IMR-90 (cell line): ENCODE data around the gene ARPP21. TPM values are rescaled to one million over a fixed set of nuclear protein-coding genes. Genes with fewer than 3 reads are reported as not detected.

Source experiments
- ATAC-seq: fragments of 200-7000 bp; cut with Tn5 transposase; 2 replicates; pipeline ENCODE4 v1.9.1; 2020; ENCODE audit warnings: low read depth, mild to moderate bottlenecking, moderate library complexity
- BruUV-seq: library from RNA; stranded (reverse); fragments of 400-500 nt; replicated peaks from 2 replicates; lab custom pipeline; 2021; lab: Mats Ljungman, UMichigan
- CTCF ChIA-PET: fragments of 300-600 bp; formaldehyde crosslinking; extraction: SDS; loops from one replicate; lab custom pipeline; 2021; ENCODE audit warnings: antibody characterized with exemption; lab: Yijun Ruan, JAX
- POLR2A ChIA-PET: fragments of 300-600 bp; sonication (Branson Sonifier 250); formaldehyde crosslinking; loops from one replicate; lab custom pipeline; 2022; ENCODE audit warnings: antibody characterized with exemption; ENCODE audit not compliant: unreplicated experiment; lab: Charles Lee
- DNase-seq: peaks from one replicate; pipeline ENCODE4 v3.0.0; 2013
- H2AFZ ChIP-seq: replicated peaks from 2 replicates; pipeline ENCODE3; 2013; ENCODE audit warnings: low read length, mild to moderate bottlenecking; ENCODE audit not compliant: poor library complexity
- H2AK5ac ChIP-seq: 2 replicates; pipeline ENCODE4 v1.6.1; 2013; ENCODE audit warnings: low read depth, low read length, inconsistent platforms
- H2AK9ac ChIP-seq: replicated peaks from 2 replicates; pipeline ENCODE3; 2013; ENCODE audit warnings: mild to moderate bottlenecking, low read depth, low read length, moderate library complexity; ENCODE audit not compliant: poor library complexity
- H2BK120ac ChIP-seq: 2 replicates; pipeline ENCODE4 v1.6.1; 2013; ENCODE audit warnings: low read depth, low read length, inconsistent platforms
- H2BK15ac ChIP-seq: 3 replicates; pipeline ENCODE4 v1.6.1; 2013; ENCODE audit warnings: low read depth, low read length, inconsistent platforms
- H2BK20ac ChIP-seq: 2 replicates; pipeline ENCODE4 v1.6.1; 2013; ENCODE audit warnings: low read depth, mild to moderate bottlenecking, inconsistent platforms, low read length, moderate library complexity
- H2BK5ac ChIP-seq: 2 replicates; pipeline ENCODE4 v1.6.1; 2013; ENCODE audit warnings: mild to moderate bottlenecking, low read depth, low read length, inconsistent platforms; ENCODE audit not compliant: poor library complexity, severe bottlenecking
- H3K14ac ChIP-seq: replicated peaks from 2 replicates; pipeline ENCODE4 v1.6.1; 2013; ENCODE audit warnings: low read depth, low read length, inconsistent platforms
- H3K18ac ChIP-seq: 2 replicates; pipeline ENCODE4 v1.6.1; 2013; ENCODE audit warnings: low read depth, low read length, control low read depth
- H3K23ac ChIP-seq: 2 replicates; pipeline ENCODE4 v1.6.1; 2013; ENCODE audit warnings: low read depth, low read length, inconsistent platforms
- H3K27ac ChIP-seq: 2 replicates; pipeline ENCODE4 v1.5.1; 2013; ENCODE audit warnings: mild to moderate bottlenecking, control low read depth, low read length; ENCODE audit not compliant: insufficient read depth
- H3K27me3 ChIP-seq: 2 replicates; pipeline ENCODE4 v1.6.1; 2013; ENCODE audit warnings: low read length; ENCODE audit not compliant: control insufficient read depth, insufficient read depth
- H3K36me3 ChIP-seq: 2 replicates; pipeline ENCODE4 v1.6.1; 2013; ENCODE audit warnings: low read length, mixed read lengths; ENCODE audit not compliant: control insufficient read depth, insufficient read depth
- H3K4ac ChIP-seq: 2 replicates; pipeline ENCODE4 v1.6.1; 2013; ENCODE audit warnings: low read depth, low read length, inconsistent platforms
- H3K4me1 ChIP-seq: 2 replicates; pipeline ENCODE4 v1.6.1; 2013; ENCODE audit warnings: low read length, mixed read lengths; ENCODE audit not compliant: control insufficient read depth, insufficient read depth
- H3K4me2 ChIP-seq: 2 replicates; pipeline ENCODE4 v1.6.1; 2013; ENCODE audit warnings: low read depth, mild to moderate bottlenecking, control low read depth, low read length, moderate library complexity
- H3K4me3 ChIP-seq: 2 replicates; pipeline ENCODE4 v1.5.1; 2013; ENCODE audit warnings: low read depth, mild to moderate bottlenecking, control low read depth, low read length, moderate library complexity; ENCODE audit not compliant: insufficient read depth
- H3K56ac ChIP-seq: 2 replicates; pipeline ENCODE4 v1.6.1; 2013; ENCODE audit warnings: low read length, inconsistent platforms; ENCODE audit not compliant: insufficient read depth; ENCODE audit errors: extremely low read depth
- H3K79me1 ChIP-seq, 2 experiments: 2 replicates each; pipeline ENCODE4 v1.6.1; 2013; ENCODE audit warnings: low read length in 2 of 2, inconsistent platforms in 1 of 2, low read depth in 1 of 2
- H3K9ac ChIP-seq: 2 replicates; pipeline ENCODE4 v1.6.1; 2013; ENCODE audit warnings: low read depth, low read length, control low read depth
- H3K9me1 ChIP-seq: 2 replicates; pipeline ENCODE4 v1.6.1; 2013; ENCODE audit warnings: low read length, inconsistent platforms; ENCODE audit not compliant: insufficient read depth
- H3K9me3 ChIP-seq: 2 replicates; pipeline ENCODE4 v1.6.1; 2013; ENCODE audit warnings: low read length; ENCODE audit not compliant: control insufficient read depth, insufficient read depth
- H4K20me1 ChIP-seq: 2 replicates; pipeline ENCODE4 v1.6.1; 2013; ENCODE audit warnings: low read length, inconsistent platforms; ENCODE audit not compliant: insufficient read depth
- H4K5ac ChIP-seq: 2 replicates; pipeline ENCODE4 v1.6.1; 2013; ENCODE audit warnings: mild to moderate bottlenecking, low read depth, low read length, control low read depth
- H4K8ac ChIP-seq, 2 experiments: 2 replicates each; pipeline ENCODE4 v1.6.1; 2013; ENCODE audit warnings: low read depth in 2 of 2, low read length in 2 of 2, control low read depth in 1 of 2, inconsistent platforms in 1 of 2
- H4K91ac ChIP-seq: 2 replicates; pipeline ENCODE4 v1.6.1; 2013; ENCODE audit warnings: low read depth, low read length, inconsistent platforms; ENCODE audit not compliant: insufficient read depth
- BHLHE40 ChIP-seq: fragments of 150-350 bp; IDR thresholded peaks from 2 replicates; pipeline ENCODE4 v1.6.1; 2016; ENCODE audit warnings: mild to moderate bottlenecking, low read depth, low read length
- CEBPB ChIP-seq: IDR thresholded peaks from 2 replicates; pipeline ENCODE4 v1.6.1; 2012; ENCODE audit warnings: low read depth, low read length, improper control_type of control experiment
- CHD1 ChIP-seq: IDR thresholded peaks from 2 replicates; pipeline ENCODE4 v1.6.1; 2012; ENCODE audit warnings: low read depth, low read length, improper control_type of control experiment
- FOS ChIP-seq: fragments of 150-350 bp; IDR thresholded peaks from 2 replicates; pipeline ENCODE4 v1.6.1; 2016; ENCODE audit warnings: low read depth, low read length
- MAFK ChIP-seq: IDR thresholded peaks from 2 replicates; pipeline ENCODE4 v1.6.1; 2012; ENCODE audit warnings: low read depth, low read length, improper control_type of control experiment
- MAZ ChIP-seq: IDR thresholded peaks from 2 replicates; pipeline ENCODE4 v1.6.1; 2012; ENCODE audit warnings: low read depth, mild to moderate bottlenecking, low read length, improper control_type of control experiment, moderate library complexity, borderline replicate concordance
- MXI1 ChIP-seq: IDR thresholded peaks from 2 replicates; pipeline ENCODE4 v1.6.1; 2012; ENCODE audit warnings: low read depth, mild to moderate bottlenecking, low read length, moderate library complexity, borderline replicate concordance
- NFE2L2 ChIP-seq: fragments of 150-350 bp; IDR thresholded peaks from 2 replicates; pipeline ENCODE4 v1.6.1; 2016; ENCODE audit warnings: low read depth, mild to moderate bottlenecking, low read length
- POLR2A ChIP-seq: IDR thresholded peaks from 2 replicates; pipeline ENCODE4 v1.6.1; 2012; ENCODE audit warnings: mild to moderate bottlenecking, low read depth, low read length
- RAD21 ChIP-seq: IDR thresholded peaks from 2 replicates; pipeline ENCODE4 v1.6.1; 2012; ENCODE audit warnings: low read length, improper control_type of control experiment
- RCOR1 ChIP-seq: IDR thresholded peaks from 2 replicates; pipeline ENCODE4 v1.6.1; 2012; ENCODE audit warnings: mild to moderate bottlenecking, low read length, improper control_type of control experiment; ENCODE audit not compliant: insufficient replicate concordance
- RFX5 ChIP-seq: IDR thresholded peaks from 2 replicates; pipeline ENCODE4 v1.8.0; 2012; ENCODE audit warnings: low read depth, mild to moderate bottlenecking, low read length, moderate library complexity
- SMC3 ChIP-seq: fragments of 150-350 bp; IDR thresholded peaks from 2 replicates; pipeline ENCODE4 v1.6.1; 2016; ENCODE audit warnings: low read depth, mild to moderate bottlenecking, antibody characterized with exemption, low read length, moderate library complexity
- USF2 ChIP-seq: fragments of 150-350 bp; IDR thresholded peaks from 2 replicates; pipeline ENCODE4 v1.6.1; 2017; ENCODE audit warnings: mild to moderate bottlenecking, antibody characterized with exemption, low read length, low read depth
- WGBS, 2 experiments: methylation state at CpG; one replicate each; pipeline versions ENCODE4 v1.1.5 to v1.1.7; 2013; ENCODE audit warnings: missing lambda C conversion rate in 2 of 2; ENCODE audit not compliant: insufficient read length in 1 of 2; ENCODE audit errors: extremely low coverage in 2 of 2; 5-methylcytosine and 5-hydroxymethylcytosine counted together
- dilution Hi-C: fragments of 300-500 bp; cut with HindIII; formaldehyde crosslinking; loops from one replicate; pipeline ENCODE4 v1.14.3; 2018; ENCODE audit warnings: low sequenced_read_pairs; ENCODE audit not compliant: unreplicated experiment
- in situ Hi-C: fragments of 300-500 bp; cut with MboI; formaldehyde crosslinking; loops from 3 replicates; pipeline ENCODE4 v1.14.3; 2019; ENCODE audit warnings: low sequenced_read_pairs, inconsistent platforms, mixed read lengths
- intact Hi-C: fragments of 100-400 bp; cut with micrococcal nuclease; formaldehyde crosslinking; loops from 2 replicates; pipeline ENCODE4 v1.10.0; 2022
- polyA plus RNA-seq, 3 experiments: library from polyadenylated mRNA; depleted of rRNA; stranded (reverse); fragments of >200 nt; gene quantifications; 2 replicates each; pipeline ENCODE4 v1.2.3, GENCODE V29; 2012; ENCODE audit warnings: low replicate concordance in 1 of 3
- total RNA-seq: library from RNA; depleted of rRNA; stranded (reverse); fragments of >200 nt; gene quantifications from 2 replicates; pipeline ENCODE4 v1.2.3, GENCODE V29; 2012
- TF ChIP-seq, protein P1 (sequence below): conservative IDR thresholded peaks from 2 replicates; pipeline ENCODE4 v1.5.1; 2012; ENCODE audit warnings: mild to moderate bottlenecking, low read depth, low read length, improper control_type of control experiment
- TF ChIP-seq, protein P2 (sequence below): fragments of 150-350 bp; IDR thresholded peaks from 2 replicates; pipeline ENCODE4 v1.6.1; 2016; ENCODE audit warnings: low read depth, mild to moderate bottlenecking, low read length, moderate library complexity, borderline replicate concordance

ARPP21 gene
- total and polyA plus RNA-seq, 2 of the 4 experiments (the other 2 are of a cell fraction), result not detected

- no peak overlapping the region for H2AFZ ChIP-seq
- no peaks in the 10 kb centered on the region for H3K27me3 ChIP-seq
- in situ Hi-C loops, result no loop called here
- no CpG with 5 or more reads among the region's 5 CpGs for WGBS, 2 experiments
- H3K27ac ChIP-seq, result no peak overlapping the region
- H3K4me2 ChIP-seq, result no peak overlapping the region
- ChIA-PET CTCF (no interaction called here), POLR2A (no interaction called here)
- no peak overlapping the region for H2BK5ac ChIP-seq
- DNase-seq (no peak), ATAC-seq (no peak)
- no peaks in the 10 kb centered on the region for H3K36me3 ChIP-seq
- H3K9ac ChIP-seq, result no peak overlapping the region
- no peaks in the 10 kb centered on the region for H4K20me1 ChIP-seq
- H3K23ac ChIP-seq, result no peak overlapping the region
- H2AK5ac ChIP-seq, result no peak overlapping the region
- BruUV-seq, result no TSS peak
- no peaks in the 10 kb centered on the region for H3K9me3 ChIP-seq
- no peak overlapping the region for H2AK9ac ChIP-seq
- no peak overlapping the region for H4K5ac ChIP-seq
- no peak overlapping the region for H3K14ac ChIP-seq
- H2BK15ac ChIP-seq, result no peak overlapping the region
- no peak overlapping the region for H4K91ac ChIP-seq
- no peaks in the 10 kb centered on the region for H3K9me1 ChIP-seq
- TF ChIP-seq FOS, result no peak
- TF ChIP-seq, protein P1, sequence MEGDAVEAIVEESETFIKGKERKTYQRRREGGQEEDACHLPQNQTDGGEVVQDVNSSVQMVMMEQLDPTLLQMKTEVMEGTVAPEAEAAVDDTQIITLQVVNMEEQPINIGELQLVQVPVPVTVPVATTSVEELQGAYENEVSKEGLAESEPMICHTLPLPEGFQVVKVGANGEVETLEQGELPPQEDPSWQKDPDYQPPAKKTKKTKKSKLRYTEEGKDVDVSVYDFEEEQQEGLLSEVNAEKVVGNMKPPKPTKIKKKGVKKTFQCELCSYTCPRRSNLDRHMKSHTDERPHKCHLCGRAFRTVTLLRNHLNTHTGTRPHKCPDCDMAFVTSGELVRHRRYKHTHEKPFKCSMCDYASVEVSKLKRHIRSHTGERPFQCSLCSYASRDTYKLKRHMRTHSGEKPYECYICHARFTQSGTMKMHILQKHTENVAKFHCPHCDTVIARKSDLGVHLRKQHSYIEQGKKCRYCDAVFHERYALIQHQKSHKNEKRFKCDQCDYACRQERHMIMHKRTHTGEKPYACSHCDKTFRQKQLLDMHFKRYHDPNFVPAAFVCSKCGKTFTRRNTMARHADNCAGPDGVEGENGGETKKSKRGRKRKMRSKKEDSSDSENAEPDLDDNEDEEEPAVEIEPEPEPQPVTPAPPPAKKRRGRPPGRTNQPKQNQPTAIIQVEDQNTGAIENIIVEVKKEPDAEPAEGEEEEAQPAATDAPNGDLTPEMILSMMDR, result no peak
- TF ChIP-seq USF2, result no peak
- TF ChIP-seq SMC3, result no peak
- no peak for TF ChIP-seq RFX5
- no peak for TF ChIP-seq MAZ
- no peak for TF ChIP-seq CEBPB
- no peak for TF ChIP-seq RAD21
- no peak for TF ChIP-seq CHD1
- TF ChIP-seq, protein P2, sequence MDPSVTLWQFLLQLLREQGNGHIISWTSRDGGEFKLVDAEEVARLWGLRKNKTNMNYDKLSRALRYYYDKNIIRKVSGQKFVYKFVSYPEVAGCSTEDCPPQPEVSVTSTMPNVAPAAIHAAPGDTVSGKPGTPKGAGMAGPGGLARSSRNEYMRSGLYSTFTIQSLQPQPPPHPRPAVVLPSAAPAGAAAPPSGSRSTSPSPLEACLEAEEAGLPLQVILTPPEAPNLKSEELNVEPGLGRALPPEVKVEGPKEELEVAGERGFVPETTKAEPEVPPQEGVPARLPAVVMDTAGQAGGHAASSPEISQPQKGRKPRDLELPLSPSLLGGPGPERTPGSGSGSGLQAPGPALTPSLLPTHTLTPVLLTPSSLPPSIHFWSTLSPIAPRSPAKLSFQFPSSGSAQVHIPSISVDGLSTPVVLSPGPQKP, result no peak
- no peak for TF ChIP-seq MAFK
- TF ChIP-seq POLR2A, result no peak
- no peak for TF ChIP-seq MXI1
- no peak for TF ChIP-seq BHLHE40
- TF ChIP-seq NFE2L2, result no peak
- no peak for TF ChIP-seq RCOR1
- H4K8ac ChIP-seq, result no peak overlapping the region
- no peak overlapping the region for H3K18ac ChIP-seq
- dilution Hi-C loops, result no loop called here
- H3K4me3 ChIP-seq, result no peak overlapping the region
- intact Hi-C loops, result no loop called here
- no peak overlapping the region for H2BK20ac ChIP-seq
- no peaks in the 10 kb centered on the region for H3K4me1 ChIP-seq
- no peak overlapping the region for H2BK120ac ChIP-seq
- H3K56ac ChIP-seq, result no peak overlapping the region
- no peaks in the 10 kb centered on the region for H3K79me1 ChIP-seq
- no peak overlapping the region for H3K4ac ChIP-seq
These were observed 15.2 kb downstream of the ARPP21 start for GRCh38 chr3:35654476-35654875.
